Measurements from ENCODE around the gene ZNF614. TPM values are rescaled to one million over a fixed set of nuclear protein-coding genes. Genes with fewer than 3 reads are reported as not detected.
A peak's percentile ranks its signal among the peaks of the same experiment; 100 is the strongest.
"Not testable (repeated sequence)": the region's sequence is repeated elsewhere in the genome, so short reads cannot be mapped to it uniquely, and the experiment has no call there.

ZNF614 gene
- total RNA-seq, 1 donor from 2014 or later, result 5.9 TPM

DNA sequence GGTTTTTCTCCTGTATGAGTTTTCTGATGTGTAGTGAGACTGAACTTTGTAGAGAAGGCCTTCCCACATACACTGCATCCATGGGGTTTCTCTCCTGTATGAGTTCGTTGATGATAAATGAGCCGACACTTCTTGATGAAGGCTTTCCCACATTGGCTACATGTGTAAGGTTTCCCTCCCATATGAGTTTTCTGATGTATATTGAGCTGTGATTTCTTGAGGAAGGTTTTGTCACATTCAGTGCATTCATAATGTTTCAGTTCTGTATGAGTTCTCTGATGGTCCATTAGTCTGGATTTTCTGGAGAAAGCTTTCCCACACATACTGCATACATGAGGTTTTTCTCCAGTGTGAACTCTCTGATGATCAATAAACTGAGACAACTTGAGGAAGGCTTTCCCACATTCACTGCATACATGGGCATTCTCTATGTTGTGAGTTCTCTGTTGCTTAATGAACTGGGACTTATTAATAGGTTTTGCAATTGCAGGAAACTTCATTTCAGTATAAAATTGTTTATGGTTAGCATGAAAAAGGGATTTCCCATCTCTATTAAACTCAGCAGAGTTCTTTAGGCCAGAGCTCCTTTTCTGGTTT, 34.0 kb downstream of the ZNF614 start:
- peaks cover 12 to 64% of the 10 kb centered on the region in 2 donors for H3K36me3 ChIP-seq
- intact Hi-C loops (cut with DNase I), result no loop called here
- no peaks in the 10 kb centered on the region for H3K4me1 ChIP-seq
- H3K9me3 ChIP-seq, result peaks cover 71% of the 10 kb centered on the region
- H3K27me3 ChIP-seq, result no peaks in the 10 kb centered on the region
- no peak overlapping the region for H3K4me3 ChIP-seq
- DNase-seq (ENCODE audit: extremely low spot score in 2 of 2), result no peak
- TF ChIP-seq POLR2AphosphoS5 (IDR thresholded peaks at IDR 0.05; ENCODE audit: insufficient read depth in 1 of 2, low read depth in 1 of 2), result no peak
- TF ChIP-seq, protein P1, sequence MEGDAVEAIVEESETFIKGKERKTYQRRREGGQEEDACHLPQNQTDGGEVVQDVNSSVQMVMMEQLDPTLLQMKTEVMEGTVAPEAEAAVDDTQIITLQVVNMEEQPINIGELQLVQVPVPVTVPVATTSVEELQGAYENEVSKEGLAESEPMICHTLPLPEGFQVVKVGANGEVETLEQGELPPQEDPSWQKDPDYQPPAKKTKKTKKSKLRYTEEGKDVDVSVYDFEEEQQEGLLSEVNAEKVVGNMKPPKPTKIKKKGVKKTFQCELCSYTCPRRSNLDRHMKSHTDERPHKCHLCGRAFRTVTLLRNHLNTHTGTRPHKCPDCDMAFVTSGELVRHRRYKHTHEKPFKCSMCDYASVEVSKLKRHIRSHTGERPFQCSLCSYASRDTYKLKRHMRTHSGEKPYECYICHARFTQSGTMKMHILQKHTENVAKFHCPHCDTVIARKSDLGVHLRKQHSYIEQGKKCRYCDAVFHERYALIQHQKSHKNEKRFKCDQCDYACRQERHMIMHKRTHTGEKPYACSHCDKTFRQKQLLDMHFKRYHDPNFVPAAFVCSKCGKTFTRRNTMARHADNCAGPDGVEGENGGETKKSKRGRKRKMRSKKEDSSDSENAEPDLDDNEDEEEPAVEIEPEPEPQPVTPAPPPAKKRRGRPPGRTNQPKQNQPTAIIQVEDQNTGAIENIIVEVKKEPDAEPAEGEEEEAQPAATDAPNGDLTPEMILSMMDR (IDR thresholded peaks at IDR 0.05), result no peak
- TF ChIP-seq POLR2A (IDR thresholded peaks at IDR 0.05), result no peak
- no peak overlapping the region for H3K27ac ChIP-seq

DNA sequence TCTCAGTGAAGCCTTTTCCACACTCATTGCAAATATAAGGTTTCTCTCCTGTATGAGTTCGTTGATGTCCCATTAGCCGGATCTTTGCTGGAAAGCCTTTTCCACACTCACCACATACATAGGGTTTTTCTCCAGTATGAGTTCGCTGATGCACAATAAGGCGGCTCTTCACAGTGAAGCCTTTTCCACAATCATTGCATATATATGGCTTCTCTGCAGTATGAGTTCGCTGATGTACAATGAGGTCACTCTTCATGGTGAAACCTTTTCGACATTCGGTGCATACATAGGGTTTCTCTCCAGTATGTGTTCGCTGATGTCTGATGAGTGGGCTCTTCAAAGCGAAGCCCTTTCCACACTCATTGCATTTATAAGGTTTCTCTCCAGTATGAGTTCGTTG, 34.8 kb downstream of the ZNF614 start:
- H3K9me3 ChIP-seq, result peaks cover 70% of the 10 kb centered on the region
- intact Hi-C loops (cut with DNase I), result no loop called here
- no peak for DNase-seq (ENCODE audit: extremely low spot score in 2 of 2)
- H3K27ac ChIP-seq, result no peak overlapping the region
- H3K4me3 ChIP-seq, result peak overlapping the region in 1 of 2 donors; percentile 9
- H3K36me3 ChIP-seq, result peaks cover 12 to 57% of the 10 kb centered on the region in 2 donors
- H3K27me3 ChIP-seq, result no peaks in the 10 kb centered on the region
- no peaks in the 10 kb centered on the region for H3K4me1 ChIP-seq
- TF ChIP-seq POLR2AphosphoS5 (IDR thresholded peaks at IDR 0.05; ENCODE audit: insufficient read depth in 1 of 2, low read depth in 1 of 2), result no peak
- TF ChIP-seq, protein P1 (IDR thresholded peaks at IDR 0.05), result no peak
- no peak for TF ChIP-seq POLR2A (IDR thresholded peaks at IDR 0.05)

DNA sequence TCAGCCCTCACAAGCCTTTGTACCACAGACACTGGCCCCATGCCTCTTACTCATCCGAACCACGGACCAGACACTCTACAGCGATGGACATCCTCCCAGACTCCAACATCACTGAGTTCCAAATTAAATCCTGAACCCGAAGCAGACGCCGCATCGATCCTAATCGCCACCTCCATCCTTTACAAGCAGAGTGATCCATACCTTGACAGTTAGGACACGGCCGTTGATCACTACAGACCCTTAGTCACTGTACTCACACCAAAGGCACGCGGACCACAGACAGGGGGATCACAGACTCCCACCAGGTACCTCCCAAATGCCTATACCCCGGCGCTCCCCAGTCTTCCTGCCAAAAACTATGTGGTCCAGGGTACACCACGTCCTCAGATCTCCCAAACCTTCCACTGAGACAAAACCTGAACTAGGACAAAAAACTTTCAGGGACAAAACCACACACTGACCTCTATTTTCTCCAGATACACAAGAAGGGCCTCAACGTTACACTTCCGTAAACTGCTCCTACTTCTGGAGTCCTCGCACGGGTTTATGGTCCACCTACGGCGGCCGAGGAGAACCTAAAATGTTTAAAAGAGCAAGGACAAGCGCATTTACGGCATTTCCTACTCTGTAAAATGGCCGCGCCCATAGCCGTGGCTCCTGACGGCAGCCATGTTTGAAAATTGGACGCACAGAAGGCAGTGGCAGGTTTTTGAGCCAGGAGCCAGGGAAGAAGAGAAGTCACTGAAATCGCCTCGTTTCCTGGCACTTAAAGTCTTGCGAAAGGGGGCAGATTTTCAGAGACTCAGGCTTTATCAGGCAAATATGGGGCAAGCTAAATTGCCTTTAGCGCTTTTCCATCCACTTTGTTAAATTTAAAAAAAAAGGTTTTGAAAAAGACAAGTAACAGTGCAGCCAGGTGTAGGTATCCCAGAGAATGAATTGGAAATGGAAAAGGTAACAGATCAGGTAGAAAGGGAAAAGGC, 41.6 kb downstream of the ZNF614 start, which contains the start of gene ZNF350:
Gene ZNF350, minus strand, starts transcription at position 532 of the 983 bp plus-strand sequence. CDS start 12,480 bp downstream, outside the sequence.
- Histone ChIP-seq H3K27ac (peak within 1 kb of the TSS; percentile 80), H3K36me3 (peaks cover 0 to 12% of the 10 kb centered on the region in 2 donors), H3K4me1 (peaks cover 12% of the 10 kb centered on the region), H3K9me3 (peaks cover 27% of the 10 kb centered on the region), H3K27me3 (no peaks in the 10 kb centered on the region), H3K4me3 (peak within 1 kb of the TSS; percentile 85 to 88)
- TF ChIP-seq POLR2A (IDR thresholded peaks at IDR 0.05) (no peak), POLR2AphosphoS5 (IDR thresholded peaks at IDR 0.05; ENCODE audit: insufficient read depth in 1 of 2, low read depth in 1 of 2) (peak in 1 of 2 donors; percentile 100)
- TF ChIP-seq, protein P1 (IDR thresholded peaks at IDR 0.05), result no peak
- intact Hi-C loops (cut with DNase I), result no loop called here
- peak in 1 of 2 donors; percentile 89 for DNase-seq (ENCODE audit: extremely low spot score in 2 of 2)

DNA sequence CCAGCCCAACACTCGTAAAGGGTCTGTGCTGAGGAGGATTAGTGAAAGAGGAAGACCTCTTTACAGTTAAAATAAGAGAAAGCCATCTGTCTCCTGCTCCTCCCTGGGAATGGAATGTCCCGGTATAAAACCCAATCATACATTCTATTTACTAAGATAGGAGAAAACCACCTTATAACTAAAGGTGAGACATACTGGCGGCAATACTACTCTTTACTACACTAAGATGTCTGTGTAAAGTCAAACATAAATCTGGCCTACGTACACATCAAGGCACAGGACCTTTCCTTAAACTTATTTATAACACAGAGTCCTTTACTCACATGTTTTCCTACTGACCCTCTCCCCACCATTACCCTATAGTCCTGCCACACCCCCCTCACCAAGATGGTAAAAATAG, 44.8 kb downstream of the ZNF614 start:
- H3K4me3 ChIP-seq, result no peak overlapping the region
- no peak overlapping the region for H3K27ac ChIP-seq
- H3K9me3 ChIP-seq, result peaks cover 32% of the 10 kb centered on the region
- H3K4me1 ChIP-seq, result peaks cover 12% of the 10 kb centered on the region
- intact Hi-C loops (cut with DNase I), result no loop called here
- TF ChIP-seq POLR2A (IDR thresholded peaks at IDR 0.05) (no peak), POLR2AphosphoS5 (IDR thresholded peaks at IDR 0.05; ENCODE audit: insufficient read depth in 1 of 2, low read depth in 1 of 2) (no peak)
- TF ChIP-seq, protein P1 (IDR thresholded peaks at IDR 0.05), result no peak
- H3K36me3 ChIP-seq, result peaks cover 0 to 38% of the 10 kb centered on the region in 2 donors
- H3K27me3 ChIP-seq, result no peaks in the 10 kb centered on the region
- DNase-seq (ENCODE audit: extremely low spot score in 2 of 2), result no peak

DNA sequence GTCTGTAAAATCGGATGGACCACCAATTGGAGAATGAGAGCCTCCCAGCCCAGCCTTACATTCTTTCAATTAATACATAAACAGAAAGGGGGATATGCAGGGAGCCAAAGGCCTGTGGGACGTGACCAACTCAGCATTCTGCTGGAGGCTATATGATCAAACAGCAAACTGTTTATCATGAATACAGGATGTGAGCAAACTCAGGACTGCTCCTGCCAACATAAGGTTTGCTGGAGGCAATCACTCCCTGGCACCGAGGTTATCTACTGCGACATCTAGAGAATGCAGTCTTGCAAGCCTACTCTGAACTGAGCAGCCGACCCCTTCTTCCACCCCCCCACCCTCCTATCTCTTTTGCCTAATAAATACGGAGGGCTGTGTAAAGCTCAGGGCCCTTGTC, 47.3 kb downstream of the ZNF614 start:
- H3K4me3 ChIP-seq; H3K4me1 ChIP-seq; intact Hi-C loops (cut with DNase I); H3K27me3 ChIP-seq; DNase-seq (ENCODE audit: extremely low spot score in 2 of 2); H3K27ac ChIP-seq: not testable (repeated sequence)
- Histone ChIP-seq H3K36me3 (peaks cover 0 to 59% of the 10 kb centered on the region in 2 donors), H3K9me3 (peaks cover 50% of the 10 kb centered on the region)
